Panc1 (cell line): Measurements from ENCODE around the gene CSMD2. TPM values are rescaled to one million over a fixed set of nuclear protein-coding genes. Genes with fewer than 3 reads are reported as not detected.

Experiments used
- ATAC-seq: fragments of 200-7000 bp; cut with Tn5 transposase; 2 replicates; pipeline ENCODE4 v1.9.1; 2020; ENCODE audit warnings: mild to moderate bottlenecking, moderate library complexity
- BruUV-seq: library from RNA; stranded (reverse); fragments of 400-500 nt; replicated peaks from 2 replicates; lab custom pipeline; 2021; lab: Mats Ljungman, UMichigan
- CTCF ChIA-PET: fragments of 300-600 bp; sonication (Branson Sonifier 250); formaldehyde crosslinking; loops from one replicate; lab custom pipeline; 2022; ENCODE audit warnings: antibody characterized with exemption; lab: Charles Lee
- POLR2A ChIA-PET: fragments of 300-600 bp; sonication (Branson Sonifier 250); formaldehyde crosslinking; loops from one replicate; lab custom pipeline; 2022; ENCODE audit warnings: antibody characterized with exemption; lab: Charles Lee
- DNase-seq: peaks from one replicate; pipeline ENCODE4 v3.0.0-alpha.2; 2010; ENCODE audit warnings: low read depth, low spot score
- H3K27ac ChIP-seq: 2 replicates; pipeline ENCODE4 v1.5.1; 2011; ENCODE audit warnings: mild to moderate bottlenecking, low read length, inconsistent platforms
- H3K27me3 ChIP-seq: fragments of 200-500 bp; sonication (Bioruptor generic); 2 replicates; pipeline ENCODE4 v1.6.0; 2014; ENCODE audit warnings: low read length, inconsistent platforms; ENCODE audit not compliant: control insufficient read depth, insufficient read depth
- H3K36me3 ChIP-seq: fragments of 200-500 bp; sonication (Bioruptor generic); 2 replicates; pipeline ENCODE4 v1.5.1; 2014; ENCODE audit warnings: inconsistent platforms, mild to moderate bottlenecking, low read length, moderate library complexity; ENCODE audit not compliant: control insufficient read depth, insufficient read depth
- H3K4me1 ChIP-seq: 2 replicates; pipeline ENCODE4 v1.5.1; 2011; ENCODE audit warnings: inconsistent platforms, mild to moderate bottlenecking, low read length, moderate library complexity; ENCODE audit not compliant: control insufficient read depth, insufficient read depth
- H3K4me3 ChIP-seq, 2 experiments: 2 replicates each; pipeline ENCODE4 v1.5.1; 2011 to 2012; ENCODE audit warnings: low read depth in 2 of 2, low read length in 2 of 2, mild to moderate bottlenecking in 2 of 2, inconsistent platforms in 1 of 2, moderate library complexity in 1 of 2
- H3K9me3 ChIP-seq: fragments of 200-500 bp; sonication (Bioruptor generic); 2 replicates; pipeline ENCODE4 v1.5.1; 2014; ENCODE audit warnings: low read depth, mild to moderate bottlenecking, inconsistent platforms, low read length, moderate library complexity; ENCODE audit not compliant: control insufficient read depth, insufficient read depth
- POLR2AphosphoS5 ChIP-seq: IDR thresholded peaks from 2 replicates; pipeline ENCODE4 v1.6.1; 2012; ENCODE audit warnings: mild to moderate bottlenecking, low read depth, low read length, moderate library complexity
- SIN3A ChIP-seq: IDR thresholded peaks from 2 replicates; pipeline ENCODE4 v1.6.1; 2012; ENCODE audit warnings: low read depth, mild to moderate bottlenecking, low read length, moderate library complexity, borderline replicate concordance; ENCODE audit not compliant: insufficient read depth
- TCF7L2 ChIP-seq: IDR thresholded peaks from 2 replicates; pipeline ENCODE4 v1.6.1; 2011; ENCODE audit warnings: mild to moderate bottlenecking, low read depth, low read length, inconsistent platforms
- in situ Hi-C: cut with HindIII; loops from 2 replicates; pipeline ENCODE4 v1.10.0; 2016; ENCODE audit warnings: low sequenced_read_pairs, low pct_unique_long_range_greater_than_20kb
- intact Hi-C: fragments of 100-400 bp; cut with micrococcal nuclease; formaldehyde crosslinking; loops from one replicate; pipeline ENCODE4 v1.10.0; 2022; ENCODE audit not compliant: unreplicated experiment
- total RNA-seq: library from RNA; stranded (reverse); gene quantifications from one replicate; pipeline ENCODE4 v1.2.1, GENCODE V29; 2021; ENCODE audit not compliant: unreplicated experiment
- TF ChIP-seq, protein P1 (sequence below): fragments of 450-650 bp; IDR thresholded peaks from 2 replicates; pipeline ENCODE4 v1.5.1; 2017; ENCODE audit warnings: mild to moderate bottlenecking
- TF ChIP-seq, protein P2 (sequence below), 2 experiments: IDR thresholded peaks; 2 replicates each; pipeline ENCODE4 v1.6.1; 2011 to 2012; ENCODE audit warnings: low read depth in 2 of 2, control low read depth in 1 of 2, low read length in 1 of 2, mild to moderate bottlenecking in 1 of 2, moderate library complexity in 1 of 2; ENCODE audit not compliant: insufficient read depth in 1 of 2

CSMD2 gene
- total RNA-seq, 1 experiment from 2014 or later, result not detected

DNA sequence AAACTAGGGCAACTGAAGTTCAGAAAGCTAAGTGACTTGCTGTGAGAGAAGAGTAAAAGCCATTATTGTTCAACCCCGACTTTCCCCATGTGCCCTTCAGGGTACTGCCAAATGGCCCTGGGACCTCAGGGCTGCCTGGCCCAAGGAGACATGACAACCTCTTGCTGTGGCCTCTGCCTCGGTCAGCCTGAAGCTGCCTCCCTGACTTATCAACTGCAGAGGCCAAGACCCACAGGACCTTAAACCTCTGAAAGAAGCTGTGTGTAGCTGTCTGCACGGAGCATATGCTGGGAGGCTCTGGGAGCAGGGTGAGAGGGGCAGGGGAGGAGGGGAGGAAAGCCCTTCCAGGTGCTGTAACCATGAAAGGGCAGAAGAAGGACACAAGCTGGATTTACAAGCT is 265.3 kb downstream of the CSMD2 start:
- intact Hi-C loops, result no loop called here
- H3K27ac ChIP-seq, result no peak overlapping the region

DNA sequence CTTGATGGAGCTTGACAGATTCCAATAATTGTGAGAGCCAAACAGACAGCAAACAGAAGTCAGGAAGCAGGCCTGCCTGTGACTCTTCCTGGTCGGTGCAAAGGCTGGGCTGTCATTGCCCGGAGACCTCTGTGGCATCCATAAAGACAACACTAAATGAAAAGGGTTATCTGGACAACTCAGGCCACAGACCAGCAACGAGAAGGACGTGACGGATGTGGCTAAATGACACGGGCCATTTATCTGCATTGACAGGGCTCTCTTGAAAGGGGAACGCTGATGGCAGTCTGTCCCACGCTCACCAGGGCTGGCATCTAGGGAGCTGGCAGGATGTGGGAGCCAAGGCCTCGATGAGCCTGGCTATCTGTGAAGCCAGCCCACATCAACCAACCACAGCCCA is 266.1 kb downstream of the CSMD2 start:
- in situ Hi-C loops (no loop called here), intact Hi-C loops (no loop called here)
- Histone ChIP-seq H3K4me3 (no peak overlapping the region), H3K4me1 (no peaks in the 10 kb centered on the region), H3K27ac (no peak overlapping the region), H3K9me3 (no peaks in the 10 kb centered on the region), H3K36me3 (no peaks in the 10 kb centered on the region), H3K27me3 (no peaks in the 10 kb centered on the region)
- TF ChIP-seq, protein P1, sequence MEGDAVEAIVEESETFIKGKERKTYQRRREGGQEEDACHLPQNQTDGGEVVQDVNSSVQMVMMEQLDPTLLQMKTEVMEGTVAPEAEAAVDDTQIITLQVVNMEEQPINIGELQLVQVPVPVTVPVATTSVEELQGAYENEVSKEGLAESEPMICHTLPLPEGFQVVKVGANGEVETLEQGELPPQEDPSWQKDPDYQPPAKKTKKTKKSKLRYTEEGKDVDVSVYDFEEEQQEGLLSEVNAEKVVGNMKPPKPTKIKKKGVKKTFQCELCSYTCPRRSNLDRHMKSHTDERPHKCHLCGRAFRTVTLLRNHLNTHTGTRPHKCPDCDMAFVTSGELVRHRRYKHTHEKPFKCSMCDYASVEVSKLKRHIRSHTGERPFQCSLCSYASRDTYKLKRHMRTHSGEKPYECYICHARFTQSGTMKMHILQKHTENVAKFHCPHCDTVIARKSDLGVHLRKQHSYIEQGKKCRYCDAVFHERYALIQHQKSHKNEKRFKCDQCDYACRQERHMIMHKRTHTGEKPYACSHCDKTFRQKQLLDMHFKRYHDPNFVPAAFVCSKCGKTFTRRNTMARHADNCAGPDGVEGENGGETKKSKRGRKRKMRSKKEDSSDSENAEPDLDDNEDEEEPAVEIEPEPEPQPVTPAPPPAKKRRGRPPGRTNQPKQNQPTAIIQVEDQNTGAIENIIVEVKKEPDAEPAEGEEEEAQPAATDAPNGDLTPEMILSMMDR, result no peak
- TF ChIP-seq TCF7L2, result no peak
- TF ChIP-seq POLR2AphosphoS5, result no peak
- TF ChIP-seq, protein P2, sequence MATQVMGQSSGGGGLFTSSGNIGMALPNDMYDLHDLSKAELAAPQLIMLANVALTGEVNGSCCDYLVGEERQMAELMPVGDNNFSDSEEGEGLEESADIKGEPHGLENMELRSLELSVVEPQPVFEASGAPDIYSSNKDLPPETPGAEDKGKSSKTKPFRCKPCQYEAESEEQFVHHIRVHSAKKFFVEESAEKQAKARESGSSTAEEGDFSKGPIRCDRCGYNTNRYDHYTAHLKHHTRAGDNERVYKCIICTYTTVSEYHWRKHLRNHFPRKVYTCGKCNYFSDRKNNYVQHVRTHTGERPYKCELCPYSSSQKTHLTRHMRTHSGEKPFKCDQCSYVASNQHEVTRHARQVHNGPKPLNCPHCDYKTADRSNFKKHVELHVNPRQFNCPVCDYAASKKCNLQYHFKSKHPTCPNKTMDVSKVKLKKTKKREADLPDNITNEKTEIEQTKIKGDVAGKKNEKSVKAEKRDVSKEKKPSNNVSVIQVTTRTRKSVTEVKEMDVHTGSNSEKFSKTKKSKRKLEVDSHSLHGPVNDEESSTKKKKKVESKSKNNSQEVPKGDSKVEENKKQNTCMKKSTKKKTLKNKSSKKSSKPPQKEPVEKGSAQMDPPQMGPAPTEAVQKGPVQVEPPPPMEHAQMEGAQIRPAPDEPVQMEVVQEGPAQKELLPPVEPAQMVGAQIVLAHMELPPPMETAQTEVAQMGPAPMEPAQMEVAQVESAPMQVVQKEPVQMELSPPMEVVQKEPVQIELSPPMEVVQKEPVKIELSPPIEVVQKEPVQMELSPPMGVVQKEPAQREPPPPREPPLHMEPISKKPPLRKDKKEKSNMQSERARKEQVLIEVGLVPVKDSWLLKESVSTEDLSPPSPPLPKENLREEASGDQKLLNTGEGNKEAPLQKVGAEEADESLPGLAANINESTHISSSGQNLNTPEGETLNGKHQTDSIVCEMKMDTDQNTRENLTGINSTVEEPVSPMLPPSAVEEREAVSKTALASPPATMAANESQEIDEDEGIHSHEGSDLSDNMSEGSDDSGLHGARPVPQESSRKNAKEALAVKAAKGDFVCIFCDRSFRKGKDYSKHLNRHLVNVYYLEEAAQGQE (IDR thresholded peaks at IDR 0.05; ENCODE audit: insufficient read depth in 1 of 2, low read depth in 2 of 2, low read length in 1 of 2), result no peak
- TF ChIP-seq SIN3A, result no peak
- ChIA-PET CTCF (no interaction called here), POLR2A (no interaction called here)
- DNase-seq (no peak), ATAC-seq (no peak; the same call in 1 of the 2 replicates)
- BruUV-seq, result no TSS peak

More for the DNA sequence above, 265.3 kb downstream of the CSMD2 start:
- Histone ChIP-seq H3K9me3 (no peaks in the 10 kb centered on the region), H3K4me1 (no peaks in the 10 kb centered on the region), H3K27me3 (no peaks in the 10 kb centered on the region), H3K36me3 (no peaks in the 10 kb centered on the region), H3K4me3 (no peak overlapping the region)
- no peak for ATAC-seq
- CTCF ChIA-PET, result no interaction called here
- no TSS peak for BruUV-seq
- DNase-seq, result no peak
- in situ Hi-C loops, result no loop called here
- TF ChIP-seq TCF7L2, result no peak
- no peak for TF ChIP-seq POLR2AphosphoS5
- TF ChIP-seq, protein P2 (IDR thresholded peaks at IDR 0.05; ENCODE audit: insufficient read depth in 1 of 2, low read depth in 2 of 2, low read length in 1 of 2), result no peak
- TF ChIP-seq SIN3A, result no peak
- TF ChIP-seq, protein P1, result no peak
- POLR2A ChIA-PET, result no interaction called here
